Suprapubic skin (tissue), 4 donors: ENCODE data around the gene ACBD6. TPM values are rescaled to one million over a fixed set of nuclear protein-coding genes. Genes with fewer than 3 reads are reported as not detected.

Experiments used
- DNase-seq, 2 donors: peaks; one replicate each; pipeline ENCODE4 v3.0.0-alpha.2; 2019; ENCODE audit warnings: low spot score in 2 of 2
- H3K27ac ChIP-seq: fragments of 200-600 bp; sonication (generic); one replicate; pipeline ENCODE4 v1.5.1; 2019
- H3K27me3 ChIP-seq: fragments of 200-600 bp; sonication (generic); one replicate; pipeline ENCODE4 v1.5.1; 2019
- H3K36me3 ChIP-seq: fragments of 200-600 bp; sonication (generic); one replicate; pipeline ENCODE4 v1.5.1; 2019
- H3K4me1 ChIP-seq: fragments of 200-600 bp; sonication (generic); one replicate; pipeline ENCODE4 v1.5.1; 2019
- H3K4me3 ChIP-seq: fragments of 200-600 bp; sonication (generic); one replicate; pipeline ENCODE4 v1.5.1; 2019; ENCODE audit warnings: mild to moderate bottlenecking
- H3K9me3 ChIP-seq: fragments of 200-600 bp; sonication (generic); one replicate; pipeline ENCODE4 v1.5.1; 2019
- CTCF ChIP-seq, 2 donors: fragments of 200-600 bp in 1 of 2; fragments of 450-650 bp in 1 of 2; sonication (generic) in 1 of 2; IDR thresholded peaks; one replicate each; pipeline ENCODE4 v1.5.1; 2016 to 2019; ENCODE audit warnings: antibody characterized with exemption in 2 of 2, mild to moderate bottlenecking in 1 of 2, moderate library complexity in 1 of 2
- EP300 ChIP-seq: sonication (generic); formaldehyde crosslinking; IDR thresholded peaks from one replicate; pipeline ENCODE4 v1.6.1; 2017; ENCODE audit warnings: antibody characterized with exemption
- POLR2A ChIP-seq, 2 donors: fragments of 450-650 bp; IDR thresholded peaks; one replicate each; pipeline ENCODE4 v1.6.1; 2017; ENCODE audit warnings: antibody characterized with exemption in 2 of 2, mild to moderate bottlenecking in 2 of 2, moderate library complexity in 2 of 2
- POLR2AphosphoS5 ChIP-seq, 3 donors: sonication (generic); formaldehyde crosslinking; IDR thresholded peaks; one replicate each; pipeline ENCODE4 v1.6.1; 2017; ENCODE audit warnings: antibody characterized with exemption in 3 of 3
- WGBS: methylation state at CpG from one replicate; pipeline ENCODE4 v1.1.5; 2018; 5-methylcytosine and 5-hydroxymethylcytosine counted together
- total RNA-seq, 4 donors: library from RNA; depleted of rRNA; stranded (reverse); fragments of >200 nt; gene quantifications; one replicate each; pipeline ENCODE4 v1.1.0, GENCODE V29; 2016

The ACBD6 gene
- total RNA-seq, 4 donors from 2014 or later = 26.5 to 38.5 (median 33.3) TPM

DNA sequence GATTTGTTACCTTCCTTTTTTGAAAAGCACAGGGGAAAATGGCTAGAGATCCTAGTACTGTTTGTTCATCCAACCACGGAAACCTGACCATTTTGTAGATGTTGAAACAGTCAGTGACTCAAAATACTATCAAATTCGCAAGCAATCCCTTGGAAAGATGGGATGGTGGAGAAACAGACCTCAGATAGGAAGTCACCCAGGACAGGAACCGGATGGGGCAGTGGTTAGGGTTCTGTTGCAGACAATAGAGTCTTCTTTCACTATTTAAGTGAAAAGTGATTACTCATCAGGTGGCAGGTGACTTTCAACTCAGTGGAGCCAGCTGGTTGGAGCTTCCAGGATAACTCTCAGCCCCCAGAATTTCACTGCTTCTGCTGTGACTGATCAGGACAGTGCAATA lies 255.3 kb downstream of the ACBD6 start:
- H3K27ac ChIP-seq = no peak overlapping the region
- H3K36me3 ChIP-seq = no peaks in the 10 kb centered on the region
- no peaks in the 10 kb centered on the region for H3K4me1 ChIP-seq
- no peak for DNase-seq
- H3K27me3 ChIP-seq = peaks cover 30% of the 10 kb centered on the region
- WGBS = 83% methylated on average over 3 of the region's 3 CpGs
- no peak overlapping the region for H3K4me3 ChIP-seq
- H3K9me3 ChIP-seq = no peaks in the 10 kb centered on the region
- TF ChIP-seq EP300 = no peak

- H3K27me3 ChIP-seq = peaks cover 35% of the 10 kb centered on the region
- no peaks in the 10 kb centered on the region for H3K36me3 ChIP-seq
- no peak overlapping the region for H3K4me3 ChIP-seq
- no peaks in the 10 kb centered on the region for H3K4me1 ChIP-seq
- 91% methylated on average over 5 of the region's 5 CpGs for WGBS
- TF ChIP-seq POLR2A (IDR thresholded peaks at IDR 0.05) (no peak), POLR2AphosphoS5 (IDR thresholded peaks at IDR 0.05) (no peak), CTCF (IDR thresholded peaks at IDR 0.05) (no peak), EP300 (no peak)
- no peaks in the 10 kb centered on the region for H3K9me3 ChIP-seq
- DNase-seq = no peak
- H3K27ac ChIP-seq = no peak overlapping the region
These were observed 255.8 kb downstream of the ACBD6 start for GRCh38 chr1:180246579-180246978.

GRCh38 chr1:180244840-180245239 lies 257.5 kb downstream of the ACBD6 start:
- Histone ChIP-seq H3K4me1 (no peaks in the 10 kb centered on the region), H3K36me3 (no peaks in the 10 kb centered on the region), H3K27ac (no peak overlapping the region), H3K27me3 (peaks cover 52% of the 10 kb centered on the region), H3K9me3 (no peaks in the 10 kb centered on the region), H3K4me3 (no peak overlapping the region)
- TF ChIP-seq POLR2A (IDR thresholded peaks at IDR 0.05) (no peak), POLR2AphosphoS5 (IDR thresholded peaks at IDR 0.05) (no peak), EP300 (no peak), CTCF (IDR thresholded peaks at IDR 0.05) (no peak)
- DNase-seq = no peak
- 85% methylated on average over 5 of the region's 6 CpGs for WGBS

DNA sequence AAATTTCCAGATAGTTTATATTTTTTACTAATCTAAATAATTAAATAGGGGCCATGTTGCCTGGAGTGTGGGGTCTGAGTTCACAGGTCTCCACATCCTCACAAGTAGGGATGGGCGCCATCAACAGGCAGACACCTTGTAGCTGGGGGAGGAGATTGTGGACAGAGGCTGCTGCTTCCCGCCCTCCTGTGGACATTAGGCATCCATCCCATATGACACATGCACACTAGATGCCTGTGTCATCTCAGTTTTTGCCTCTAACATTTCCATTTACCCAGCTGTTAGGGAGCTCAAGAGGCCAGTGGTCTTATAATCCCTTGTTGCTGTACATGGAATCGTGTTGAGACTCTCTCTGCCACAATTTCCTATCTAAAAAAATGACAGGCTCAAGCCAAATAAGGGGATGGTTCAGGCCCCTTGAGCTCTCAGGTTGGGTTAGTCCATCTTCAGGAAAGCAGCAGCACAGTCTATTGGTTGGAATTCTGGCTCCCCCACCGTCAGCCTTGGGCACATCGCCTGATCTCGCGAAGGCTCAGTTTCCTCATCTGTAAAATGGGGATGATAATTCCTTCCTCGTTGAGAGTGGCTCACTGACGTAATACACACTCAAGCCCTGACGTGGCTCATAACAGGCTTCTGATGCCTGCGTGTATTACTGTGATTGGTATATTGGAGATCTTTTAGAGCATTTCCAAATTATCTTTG lies 258.7 kb downstream of the ACBD6 start:
- 83% methylated on average over 11 of the region's 11 CpGs for WGBS
- no peak overlapping the region for H3K27ac ChIP-seq
- H3K36me3 ChIP-seq = no peaks in the 10 kb centered on the region
- no peaks in the 10 kb centered on the region for H3K9me3 ChIP-seq
- TF ChIP-seq CTCF (IDR thresholded peaks at IDR 0.05) (no peak), EP300 (no peak), POLR2A (IDR thresholded peaks at IDR 0.05) (no peak), POLR2AphosphoS5 (IDR thresholded peaks at IDR 0.05) (no peak)
- H3K27me3 ChIP-seq = peaks cover 64% of the 10 kb centered on the region
- no peaks in the 10 kb centered on the region for H3K4me1 ChIP-seq
- H3K4me3 ChIP-seq = no peak overlapping the region
- DNase-seq = peak in 1 of 2 donors; percentile 9

DNA sequence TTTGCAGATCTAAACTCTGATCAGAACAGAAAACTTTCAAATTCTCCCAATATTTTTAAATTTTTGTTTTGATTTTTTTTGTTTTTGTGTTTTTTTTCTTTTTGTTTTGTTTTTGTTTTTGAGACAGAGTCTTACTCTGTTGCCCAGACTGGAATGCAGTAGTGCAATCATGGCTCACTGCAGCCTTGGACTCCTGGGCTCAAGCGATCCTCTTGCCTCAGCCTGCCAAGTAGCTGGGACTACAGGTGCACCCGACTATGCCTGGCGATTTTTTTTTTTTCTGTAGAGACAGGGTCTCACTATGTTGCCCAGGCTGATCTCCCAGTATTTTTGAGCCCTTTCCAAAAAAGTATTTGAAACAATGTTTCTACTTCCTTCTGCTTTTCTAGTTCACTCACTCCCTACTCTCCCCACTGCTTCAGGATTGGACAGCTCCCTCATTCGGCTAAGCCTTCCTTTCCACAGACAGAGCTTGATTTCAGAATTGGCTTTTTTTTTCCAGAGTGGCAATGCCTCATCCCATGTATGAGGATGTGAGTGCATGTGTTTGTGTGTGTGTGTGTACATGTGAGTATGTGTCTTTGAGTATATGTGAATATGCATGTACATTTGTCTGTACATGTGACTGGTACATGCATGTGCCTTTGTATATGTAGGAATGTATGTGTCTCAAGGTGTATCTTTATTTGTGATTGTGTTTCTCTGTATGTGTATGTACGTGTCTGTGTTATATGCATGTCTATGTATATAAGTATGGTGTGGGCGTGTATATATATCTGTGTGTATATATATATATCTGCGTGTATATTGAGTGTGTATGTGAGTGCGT lies 260.4 kb downstream of the ACBD6 start:
- TF ChIP-seq POLR2AphosphoS5 (IDR thresholded peaks at IDR 0.05) (no peak), EP300 (no peak), CTCF (IDR thresholded peaks at IDR 0.05) (no peak), POLR2A (IDR thresholded peaks at IDR 0.05) (no peak)
- H3K27me3 ChIP-seq = peaks cover 81% of the 10 kb centered on the region

More for the DNA sequence above, 260.4 kb downstream of the ACBD6 start:
- no peaks in the 10 kb centered on the region for H3K9me3 ChIP-seq
- H3K4me1 ChIP-seq = no peaks in the 10 kb centered on the region
- 64% methylated on average over 8 of the region's 8 CpGs for WGBS
- no peak overlapping the region for H3K27ac ChIP-seq
- no peak for DNase-seq
- no peaks in the 10 kb centered on the region for H3K36me3 ChIP-seq
- H3K4me3 ChIP-seq = no peak overlapping the region
